COLO829 (cell line): ENCODE measurements around the gene PRPS1.
"Not testable (repeated sequence)": the region's sequence is repeated elsewhere in the genome, so short reads cannot be mapped to it uniquely, and the experiment has no call there.

Source experiments
- DNase-seq: peaks from one replicate; pipeline ENCODE4 v3.0.0; 2012; ENCODE audit warnings: low spot score

The PRPS1 gene

DNA sequence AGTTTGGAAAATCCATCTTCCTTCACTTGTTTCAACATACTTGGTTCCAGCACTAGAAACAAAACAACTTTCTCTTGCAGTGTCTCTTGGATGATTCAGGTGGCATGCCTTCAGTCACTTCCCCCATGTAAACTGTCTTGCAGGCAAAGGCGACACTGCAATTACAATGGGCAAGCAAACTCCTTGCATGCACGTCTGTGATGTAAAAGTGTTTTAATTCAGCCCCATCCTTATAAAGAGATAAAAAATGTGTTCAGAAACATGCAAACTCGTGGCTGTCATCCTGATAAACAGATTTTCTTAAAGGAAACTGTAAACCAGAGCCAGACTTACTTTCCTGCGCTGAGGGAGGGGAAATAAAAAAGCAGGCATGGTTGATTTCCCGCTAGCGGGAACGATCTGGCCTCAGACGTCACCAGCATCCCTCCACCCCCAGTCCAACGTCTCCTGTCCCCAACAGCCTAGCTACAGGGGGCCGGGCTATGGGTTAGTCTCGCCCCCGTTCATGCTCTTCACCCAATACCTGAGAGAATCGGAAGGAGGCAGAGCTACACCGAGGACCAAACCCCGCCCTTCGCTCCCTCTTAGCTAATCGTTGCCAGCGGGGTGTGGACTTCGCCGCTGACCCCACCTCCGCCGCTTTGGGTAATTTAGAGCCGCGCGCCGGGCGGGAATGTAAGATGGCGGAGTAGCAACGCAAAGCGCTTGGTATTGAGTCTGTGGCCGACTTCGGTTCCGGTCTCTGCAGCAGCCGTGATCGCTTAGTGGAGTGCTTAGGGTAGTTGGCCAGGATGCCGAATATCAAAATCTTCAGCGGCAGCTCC lies at the start of gene PRPS1:
Gene PRPS1, plus strand, starts transcription at position 673 of the 824 bp plus-strand sequence. Its CDS starts 119 bp downstream, at position 792.
- peak; percentile 87 for DNase-seq

DNA sequence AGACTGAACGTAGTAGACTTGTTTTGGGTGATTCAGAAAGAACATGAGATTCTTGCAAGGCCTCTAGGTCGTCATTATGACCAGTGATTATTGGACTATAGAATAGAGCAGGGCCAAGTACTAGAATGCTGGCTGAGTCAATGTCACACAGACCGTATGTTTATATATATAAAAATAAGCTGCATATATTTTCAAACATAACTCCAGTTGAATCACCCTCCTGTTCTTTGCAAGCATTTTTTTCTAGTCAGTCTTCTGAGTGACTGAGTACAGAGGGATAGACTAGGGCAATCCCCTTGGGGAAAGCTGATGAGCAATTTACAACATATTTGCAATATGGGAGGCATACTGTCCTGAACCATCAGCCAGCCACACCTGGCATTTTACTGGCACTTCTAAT lies 48.4 kb upstream of the PRPS1 start:
- DNase-seq, result peak; percentile 7

DNA sequence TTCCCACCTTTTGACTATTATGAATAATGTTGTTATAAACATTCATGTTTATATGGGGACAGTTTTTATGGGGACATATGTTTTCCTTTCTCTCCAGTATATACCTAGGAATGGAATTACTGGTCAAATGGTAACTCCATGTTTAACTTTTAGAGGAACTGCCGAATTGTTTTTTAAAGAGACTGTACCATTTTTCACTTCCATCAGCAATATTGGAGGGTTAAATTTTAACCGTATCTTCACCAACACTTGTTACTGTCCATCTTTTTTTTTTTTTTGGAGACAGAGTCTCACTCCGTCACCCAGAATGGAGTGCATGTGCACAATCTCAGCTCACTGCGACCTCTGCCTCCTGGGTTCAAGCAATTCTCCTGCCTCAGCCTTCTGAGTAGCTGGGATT lies 46.4 kb upstream of the PRPS1 start:
- no peak for DNase-seq

GRCh38 chrX:107589243-107589642 lies 39.1 kb upstream of the PRPS1 start:
- DNase-seq, result no peak

DNA sequence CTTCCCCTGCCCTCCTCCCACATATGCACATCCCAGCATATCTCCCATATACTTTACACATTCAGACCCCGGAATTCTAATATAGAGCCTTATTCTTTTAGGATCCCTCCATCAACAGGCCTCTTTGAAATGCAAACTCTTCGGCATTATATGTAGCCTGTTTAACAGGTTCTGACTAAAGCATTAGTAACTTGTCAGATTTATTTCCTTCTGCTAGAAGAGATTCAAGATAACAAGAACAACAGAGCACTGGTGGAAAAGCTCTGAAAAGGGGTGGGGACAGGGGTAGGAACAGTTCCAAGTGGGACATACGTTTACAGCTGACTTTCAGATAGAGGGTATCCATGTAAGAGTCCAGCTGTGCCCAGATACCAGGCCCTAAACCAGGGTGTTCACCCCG lies 31.7 kb upstream of the PRPS1 start:
- DNase-seq, result no peak

DNA sequence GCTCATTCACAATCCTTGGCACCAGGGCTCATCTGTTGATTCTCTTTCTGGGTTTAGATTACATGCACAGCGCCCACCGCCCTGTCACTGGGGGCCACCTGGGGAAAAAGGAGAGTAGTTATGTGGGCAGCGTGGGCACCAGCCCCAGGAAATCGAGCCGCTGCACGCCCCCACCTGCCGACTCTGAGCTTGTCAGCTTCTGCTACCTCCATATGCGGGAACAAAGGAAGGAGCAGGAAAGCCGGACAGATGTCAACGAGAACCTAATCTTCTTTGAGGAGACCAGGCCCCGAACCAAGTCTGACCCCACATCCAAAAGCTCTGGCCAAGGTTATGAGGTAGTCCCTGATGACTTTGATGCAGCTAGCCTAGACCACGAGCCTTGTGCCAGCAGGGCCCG lies 31.0 kb upstream of the PRPS1 start:
- no peak for DNase-seq

- DNase-seq, result no peak
These were observed 30.5 kb upstream of the PRPS1 start for GRCh38 chrX:107597791-107598190.

GRCh38 chrX:107599450-107599861 lies 28.9 kb upstream of the PRPS1 start:
- no peak for DNase-seq

DNA sequence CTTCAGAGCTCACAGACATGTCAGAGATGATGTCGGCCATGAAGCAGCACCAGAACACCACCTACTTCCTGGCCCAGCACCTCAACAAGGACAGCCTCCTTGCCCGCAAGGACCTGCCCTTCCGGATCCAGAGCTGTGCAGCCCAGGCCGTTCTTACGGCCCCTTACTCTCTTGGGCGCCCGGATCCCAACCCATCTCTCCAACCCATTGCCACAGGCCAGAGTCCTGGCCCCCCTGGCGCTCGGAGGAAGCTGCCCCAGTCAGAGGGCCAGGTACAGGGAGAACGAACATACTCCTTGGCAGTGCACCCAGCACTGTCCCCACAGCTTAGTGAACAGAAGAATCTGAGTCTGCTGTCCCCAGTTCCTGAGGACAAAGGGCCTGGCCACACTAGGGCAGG lies 27.9 kb upstream of the PRPS1 start:
- no peak for DNase-seq

GRCh38 chrX:107601326-107601725 lies 27.0 kb upstream of the PRPS1 start:
- no peak for DNase-seq

DNA sequence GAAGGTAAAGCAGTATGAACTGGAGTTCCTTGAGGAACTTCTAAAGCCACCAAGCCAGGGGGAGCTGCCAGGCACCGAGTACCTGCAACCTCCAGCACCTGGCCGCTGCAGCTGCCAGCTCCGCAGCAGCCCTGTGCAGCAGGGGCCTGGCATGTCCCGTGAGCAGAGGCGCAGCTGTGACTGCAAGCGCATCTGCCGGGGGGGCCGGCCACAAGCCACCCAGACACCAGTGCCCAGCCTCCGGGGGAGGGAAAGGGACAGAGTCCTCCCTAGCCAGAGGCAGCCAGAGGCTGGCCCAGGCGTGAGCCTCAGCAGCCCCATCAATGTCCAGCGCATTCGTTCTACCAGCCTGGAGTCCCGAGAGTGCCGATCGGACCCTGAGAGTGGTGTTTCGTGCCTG lies 26.6 kb upstream of the PRPS1 start:
- DNase-seq, result no peak

DNA sequence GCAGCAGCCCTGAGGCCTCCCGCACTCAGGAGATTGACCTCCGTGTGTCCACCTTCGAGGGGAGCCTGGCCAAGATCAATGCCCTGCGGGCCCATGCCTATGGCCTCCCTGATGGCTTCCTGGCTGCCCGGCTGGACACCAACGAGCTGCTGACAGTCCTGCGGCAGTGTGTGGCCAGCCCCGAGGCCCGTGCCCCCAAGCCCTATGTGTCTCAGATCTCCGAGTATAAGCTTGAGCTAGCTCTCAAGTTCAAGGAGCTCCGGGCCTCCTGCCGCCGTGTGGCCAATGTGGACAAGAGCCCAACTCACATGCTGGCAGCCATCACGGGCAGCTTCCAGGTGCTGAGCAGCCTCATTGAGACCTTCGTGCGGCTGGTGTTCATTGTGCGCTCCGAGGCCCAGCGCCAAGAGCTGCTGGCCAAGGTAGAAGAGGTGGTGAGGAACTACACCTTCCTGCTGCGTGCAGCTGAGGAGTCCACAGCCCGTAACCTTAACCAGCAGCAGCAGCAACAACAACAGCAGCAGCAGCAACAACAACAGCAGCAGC lies 25.5 kb upstream of the PRPS1 start:
- DNase-seq, result no peak

- DNase-seq, result no peak
These were observed 24.7 kb upstream of the PRPS1 start for GRCh38 chrX:107603429-107604159.

DNA sequence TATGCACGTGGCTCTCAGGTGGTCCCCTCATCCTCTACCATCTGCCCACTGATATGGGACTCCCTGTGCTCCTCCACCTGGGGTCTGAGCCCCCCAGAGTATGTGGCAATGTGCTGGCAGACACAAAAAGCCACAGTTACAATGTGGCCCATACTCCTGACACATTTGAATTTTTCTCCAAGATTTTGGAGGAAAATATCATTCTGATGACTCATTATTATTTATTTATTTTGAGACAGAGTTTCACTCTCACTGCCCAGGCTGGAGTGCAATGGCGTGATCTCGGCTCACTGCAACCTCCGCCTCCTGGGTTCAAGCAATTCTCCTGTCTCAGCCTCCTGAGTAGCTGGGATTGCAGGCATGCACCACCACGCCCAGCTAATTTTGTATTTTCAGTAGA lies 19.2 kb upstream of the PRPS1 start:
- DNase-seq, result not testable (repeated sequence)

DNA sequence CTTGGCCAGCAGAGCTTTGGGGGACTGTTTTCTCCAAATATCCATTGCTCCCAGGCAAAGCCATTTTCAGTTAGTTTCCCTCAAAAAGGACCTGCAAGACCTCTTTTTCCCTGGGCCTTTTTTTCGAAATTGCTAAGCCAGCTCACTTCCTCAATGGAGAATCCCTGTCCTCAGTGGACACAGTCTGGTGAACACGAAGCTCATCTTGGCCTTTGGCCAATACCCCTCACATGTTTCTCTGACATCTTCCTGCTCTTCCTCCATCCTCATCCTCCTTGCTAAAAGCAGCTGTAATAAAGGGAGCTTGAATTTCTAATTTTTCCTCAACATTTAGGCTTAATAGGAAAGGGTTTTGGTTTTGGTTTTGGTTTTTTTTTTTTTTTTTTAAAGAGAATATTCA lies 17.6 kb upstream of the PRPS1 start:
- DNase-seq, result no peak

DNA sequence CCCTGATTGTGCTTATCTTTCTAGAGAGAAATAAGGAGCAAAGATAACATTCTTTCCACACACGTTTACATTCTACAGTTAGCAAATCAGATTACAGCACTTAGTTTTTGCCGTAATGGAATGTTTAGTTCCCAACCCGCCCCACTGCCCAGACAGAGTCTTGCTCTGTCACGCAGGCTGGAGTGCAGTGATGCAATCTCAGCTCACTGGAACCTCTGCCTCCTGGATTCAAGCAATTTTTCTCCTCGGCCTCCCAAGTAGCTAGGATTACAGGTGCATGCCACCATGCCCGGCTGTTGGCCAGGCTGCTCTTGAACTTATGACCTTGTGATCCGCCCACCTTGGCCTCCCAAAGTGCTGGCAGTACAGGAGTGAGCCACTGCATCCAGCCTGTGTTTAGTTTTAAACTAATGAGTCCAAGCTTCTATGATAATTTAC lies 8.4 kb upstream of the PRPS1 start:
- DNase-seq, result no peak

GRCh38 chrX:107624893-107625292 lies 3.4 kb upstream of the PRPS1 start:
- no peak for DNase-seq

DNA sequence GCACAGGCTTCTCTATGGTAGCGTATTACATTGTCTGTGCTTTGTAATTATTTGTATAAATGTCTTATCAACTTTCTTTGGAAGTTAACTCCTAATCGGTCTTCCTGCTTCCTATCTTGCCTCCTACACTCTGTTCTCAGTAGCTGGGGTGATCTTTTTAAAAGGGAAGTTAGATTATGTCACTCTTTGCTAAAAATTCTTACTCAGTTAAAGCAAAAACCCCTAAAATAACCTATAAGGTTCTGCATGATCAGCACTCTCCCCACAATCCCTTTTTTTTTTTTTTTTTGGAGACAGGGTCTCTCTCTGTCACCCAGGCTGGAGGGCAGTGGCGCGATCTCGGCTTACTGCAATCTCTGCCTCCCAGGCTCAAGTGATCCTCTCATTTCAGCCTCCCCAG lies 2.6 kb upstream of the PRPS1 start:
- DNase-seq, result no peak

DNA sequence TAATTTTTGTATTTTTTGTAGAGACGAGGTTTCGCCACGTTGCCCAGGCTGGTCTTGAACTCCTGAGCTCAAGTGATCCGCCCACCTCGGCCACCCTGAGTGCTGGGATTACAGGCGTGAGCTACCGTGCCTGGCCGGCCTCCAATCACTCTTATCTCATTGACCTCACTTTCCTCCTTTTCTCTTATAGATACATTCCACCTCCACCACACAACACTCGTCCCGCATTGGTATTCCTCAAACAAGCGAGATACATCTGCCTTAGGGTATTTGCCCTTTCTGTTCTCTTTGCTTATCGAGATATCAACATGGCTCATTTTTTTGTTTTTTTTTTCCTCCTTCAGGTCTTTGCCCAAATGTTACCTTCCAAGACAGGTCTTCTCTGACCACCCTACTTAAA lies 1.8 kb upstream of the PRPS1 start:
- DNase-seq, result no peak

DNA sequence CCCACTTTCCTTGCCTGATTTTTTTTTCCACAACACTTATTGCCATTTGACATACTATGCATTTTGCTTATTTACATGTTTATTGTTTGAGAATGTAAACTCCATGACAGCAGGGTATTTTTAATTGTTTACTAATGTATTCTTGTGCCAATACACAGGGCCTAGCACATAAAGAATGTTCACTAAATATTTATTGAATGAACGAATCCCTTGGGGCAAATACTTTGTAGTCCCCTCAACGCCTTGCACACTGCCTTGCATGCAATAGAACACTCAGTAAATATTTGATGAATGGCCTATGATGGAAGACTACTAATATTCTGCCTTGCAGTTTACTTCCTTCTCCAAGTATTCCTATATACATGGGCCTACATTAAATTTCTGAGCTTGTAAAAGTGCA lies 1.4 kb upstream of the PRPS1 start:
- DNase-seq, result no peak

- peak; percentile 4 for DNase-seq
These were observed 591 bp downstream of the PRPS1 start for GRCh38 chrX:107628662-107629539.

DNA sequence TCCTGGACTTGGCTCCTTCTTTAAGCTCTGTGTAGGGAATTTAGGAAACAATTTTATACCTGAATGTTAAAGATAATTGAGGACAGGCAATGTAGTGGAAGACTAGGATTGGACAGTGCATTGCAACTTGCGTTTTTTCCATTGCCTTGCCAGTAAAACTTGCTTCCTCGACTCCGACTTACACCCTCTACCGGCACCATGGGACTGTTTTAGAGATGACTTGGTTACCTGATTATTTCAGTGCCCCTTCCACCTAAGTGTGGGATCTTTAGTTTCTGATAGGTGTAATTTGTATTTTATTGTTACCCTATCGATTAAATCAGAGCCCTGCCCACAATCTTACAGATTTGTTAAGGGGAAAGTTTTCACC lies 1.2 kb downstream of the PRPS1 start:
- peak; percentile 6 for DNase-seq
